Endodermal cell (in vitro differentiated cells): ENCODE measurements around the gene OCEL1. TPM values are rescaled to one million over a fixed set of nuclear protein-coding genes. Genes with fewer than 3 reads are reported as not detected.
A peak's percentile ranks its signal among the peaks of the same experiment; 100 is the strongest.

Experiments used
- DNase-seq: peaks from one replicate; pipeline ENCODE4 v3.0.0-alpha.2; 2017
- H3K27ac ChIP-seq: 2 replicates; pipeline ENCODE4 v1.5.1; 2013; ENCODE audit warnings: mild to moderate bottlenecking, low read depth, low read length, moderate library complexity
- H3K27me3 ChIP-seq: 2 replicates; pipeline ENCODE4 v1.6.1; 2013; ENCODE audit warnings: mild to moderate bottlenecking, low read length, moderate library complexity; ENCODE audit not compliant: insufficient read depth, control insufficient read depth, poor library complexity, severe bottlenecking
- H3K36me3 ChIP-seq: 2 replicates; pipeline ENCODE4 v1.7.0; 2013; ENCODE audit warnings: mild to moderate bottlenecking, low read length, moderate library complexity; ENCODE audit not compliant: control insufficient read depth, insufficient read depth
- H3K4me1 ChIP-seq: one replicate; pipeline ENCODE4 v1.7.0; 2013; ENCODE audit warnings: low read length; ENCODE audit not compliant: control insufficient read depth, insufficient read depth
- H3K4me3 ChIP-seq: 2 replicates; pipeline ENCODE4 v1.5.1; 2013; ENCODE audit warnings: mild to moderate bottlenecking, low read length, moderate library complexity
- H3K9ac ChIP-seq: 2 replicates; pipeline ENCODE4 v1.6.1; 2013; ENCODE audit warnings: mild to moderate bottlenecking, low read length, moderate library complexity; ENCODE audit not compliant: poor library complexity, severe bottlenecking; ENCODE audit errors: extremely low read depth
- H3K9me3 ChIP-seq: 2 replicates; pipeline ENCODE4 v1.6.1; 2013; ENCODE audit warnings: mild to moderate bottlenecking, low read length, moderate library complexity; ENCODE audit not compliant: control insufficient read depth
- H3K27ac Mint-ChIP-seq: 2 replicates; pipeline ENCODE4 v1.8.0; 2020; ENCODE audit warnings: mixed read lengths
- H3K27me3 Mint-ChIP-seq: 2 replicates; pipeline ENCODE4 v1.8.0; 2021; ENCODE audit warnings: mild to moderate bottlenecking, mixed read lengths; ENCODE audit not compliant: insufficient read depth
- H3K36me3 Mint-ChIP-seq: 2 replicates; pipeline ENCODE4 v1.8.0; 2020; ENCODE audit warnings: low read depth, mixed read lengths
- H3K4me1 Mint-ChIP-seq: 2 replicates; pipeline ENCODE4 v1.8.0; 2020; ENCODE audit warnings: mixed read lengths
- H3K4me3 Mint-ChIP-seq: 2 replicates; pipeline ENCODE4 v1.8.0; 2020; ENCODE audit warnings: mild to moderate bottlenecking, moderate library complexity, mixed read lengths
- H3K9me3 Mint-ChIP-seq: 2 replicates; pipeline ENCODE4 v1.8.0; 2020; ENCODE audit warnings: mild to moderate bottlenecking, mixed read lengths
- CTCF ChIP-seq: fragments of 200-600 bp; sonication (generic); conservative IDR thresholded peaks from 2 replicates; pipeline ENCODE4 v1.5.0; 2021; ENCODE audit warnings: antibody characterized with exemption, mild to moderate bottlenecking
- WGBS, 2 experiments: methylation state at CpG; one replicate each; pipeline versions ENCODE4 v1.1.5 to v1.1.7; 2013; ENCODE audit warnings: missing lambda C conversion rate in 2 of 2, mixed read lengths in 1 of 2; ENCODE audit not compliant: insufficient coverage in 1 of 2, insufficient read length in 1 of 2; 5-methylcytosine and 5-hydroxymethylcytosine counted together
- total RNA-seq, 2 donors: library from RNA; stranded (reverse); fragmentation: NEBNext Ultra II Directional in 1 of 2; extraction: Animal tissue kit (Norgen Biotek cat#: 25700) in 1 of 2; gene quantifications; 2 replicates in 1 of 2; 3 replicates in 1 of 2; pipeline ENCODE4 v1.2.1, GENCODE V29; 2021

Gene OCEL1
- total RNA-seq, 2 donors from 2014 or later, result 23.1 to 29.1 TPM

GRCh38 chr19:17209126-17210036 is 16.6 kb upstream of the OCEL1 start:
- no peak for TF ChIP-seq CTCF
- H3K4me1 ChIP-seq, result peaks cover 1% of the 10 kb centered on the region
- Mint-ChIP-seq H3K27me3 (no peaks in the 10 kb centered on the region), H3K27ac (peak overlapping the region; percentile 68), H3K9me3 (no peaks in the 10 kb centered on the region), H3K4me1 (no peaks in the 10 kb centered on the region), H3K36me3 (peaks cover 40% of the 10 kb centered on the region), H3K4me3 (no peak overlapping the region)
- WGBS, 2 experiments, result 67 to 71% methylated on average over 17 to 24 of the region's 28 CpGs
- H3K9me3 ChIP-seq, result no peaks in the 10 kb centered on the region
- no peaks in the 10 kb centered on the region for H3K27me3 ChIP-seq
- H3K36me3 ChIP-seq, result peaks cover 37% of the 10 kb centered on the region
- H3K9ac ChIP-seq, result no peak overlapping the region
- H3K4me3 ChIP-seq, result no peak overlapping the region
- no peak overlapping the region for H3K27ac ChIP-seq
- peak; percentile 100 for DNase-seq

- no peak for TF ChIP-seq CTCF
- H3K27ac Mint-ChIP-seq, result no peak overlapping the region
- H3K27me3 Mint-ChIP-seq, result no peaks in the 10 kb centered on the region
- H3K36me3 Mint-ChIP-seq, result peaks cover 34% of the 10 kb centered on the region
- no peak overlapping the region for H3K9ac ChIP-seq
- DNase-seq, result no peak
- H3K9me3 Mint-ChIP-seq, result no peaks in the 10 kb centered on the region
- H3K4me3 Mint-ChIP-seq, result no peak overlapping the region
- H3K4me1 ChIP-seq, result peaks cover 3% of the 10 kb centered on the region
- H3K27me3 ChIP-seq, result no peaks in the 10 kb centered on the region
- WGBS, 2 experiments, result 94 to 99% methylated on average over 10 to 14 of the region's 14 CpGs
- H3K9me3 ChIP-seq, result no peaks in the 10 kb centered on the region
- H3K4me1 Mint-ChIP-seq, result peaks cover 4% of the 10 kb centered on the region
- no peak overlapping the region for H3K4me3 ChIP-seq
- no peak overlapping the region for H3K27ac ChIP-seq
- peaks cover 37% of the 10 kb centered on the region for H3K36me3 ChIP-seq
Observed at GRCh38 chr19:17210296-17210695, 15.7 kb upstream of the OCEL1 start.

DNA sequence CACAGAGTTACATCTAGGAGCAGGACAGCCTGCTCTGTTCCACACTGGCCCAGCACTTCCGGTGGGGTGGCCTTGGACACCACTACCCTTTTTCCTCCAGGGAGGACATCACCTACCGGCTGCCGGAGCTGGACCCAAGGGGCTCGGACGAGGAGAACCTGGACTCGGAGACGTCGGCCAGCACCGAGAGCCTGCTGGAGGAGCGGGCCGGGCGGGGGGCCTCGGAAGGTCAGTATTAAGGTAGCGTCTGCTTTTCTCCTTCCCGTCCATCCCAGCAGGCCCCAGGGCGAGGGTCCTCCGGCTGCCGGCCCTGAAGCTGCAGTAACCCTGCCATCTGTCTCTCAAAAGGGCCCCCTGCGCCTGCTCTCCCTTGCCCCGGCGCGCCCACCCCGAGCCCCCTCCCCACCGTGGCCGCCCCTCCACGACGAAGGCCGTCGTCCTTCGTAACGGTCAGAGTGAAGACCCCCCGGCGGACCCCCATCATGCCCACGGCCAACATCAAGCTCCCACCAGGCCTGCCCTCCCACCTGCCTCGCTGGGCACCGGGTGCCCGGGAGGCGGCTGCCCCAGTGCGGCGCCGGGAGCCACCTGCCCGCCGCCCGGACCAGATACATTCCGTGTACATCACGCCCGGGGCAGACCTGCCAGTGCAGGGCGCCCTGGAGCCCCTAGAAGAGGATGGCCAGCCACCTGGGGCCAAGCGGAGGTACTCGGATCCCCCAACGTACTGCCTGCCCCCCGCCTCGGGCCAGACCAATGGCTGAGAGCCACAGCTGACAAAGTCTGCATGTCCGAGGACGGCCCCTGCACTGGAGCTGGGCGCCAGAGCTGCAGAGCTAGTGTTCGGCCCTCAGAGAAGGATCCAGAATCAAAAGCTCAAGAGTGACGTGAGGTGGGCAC is 14.2 kb upstream of the OCEL1 start:
- Histone ChIP-seq H3K9me3 (no peaks in the 10 kb centered on the region), H3K36me3 (peaks cover 32% of the 10 kb centered on the region), H3K4me1 (peaks cover 3% of the 10 kb centered on the region), H3K27ac (no peak overlapping the region), H3K27me3 (no peaks in the 10 kb centered on the region), H3K4me3 (no peak overlapping the region), H3K9ac (no peak overlapping the region)
- Mint-ChIP-seq H3K27me3 (no peaks in the 10 kb centered on the region), H3K36me3 (peaks cover 27% of the 10 kb centered on the region), H3K9me3 (no peaks in the 10 kb centered on the region), H3K4me3 (no peak overlapping the region), H3K27ac (no peak overlapping the region), H3K4me1 (peaks cover 4% of the 10 kb centered on the region)
- no peak for DNase-seq
- no peak for TF ChIP-seq CTCF
- 96% methylated on average over 29 to 58 of the region's 58 CpGs for WGBS, 2 experiments
